B cell (primary cell): Measurements from ENCODE around the gene CLCN7. TPM values are rescaled to one million over a fixed set of nuclear protein-coding genes. Genes with fewer than 3 reads are reported as not detected.
"Not testable (repeated sequence)": the region's sequence is repeated elsewhere in the genome, so short reads cannot be mapped to it uniquely, and the experiment has no call there.

Experiments used
- ATAC-seq: fragments of 200-7000 bp; cut with Tn5 transposase; one replicate; pipeline ENCODE4 v1.10.0; 2021; ENCODE audit warnings: low read depth, mild to moderate bottlenecking, moderate number of reproducible peaks, moderate library complexity
- CTCF ChIA-PET: fragments of 350-600 bp; sonication (Branson Sonifier 250); formaldehyde crosslinking; loops from one replicate; lab custom pipeline; 2021; ENCODE audit warnings: antibody characterized with exemption, inconsistent platforms; lab: Charles Lee
- POLR2A ChIA-PET: fragments of 350-600 bp; sonication (Branson Sonifier 250); formaldehyde crosslinking; loops from one replicate; lab custom pipeline; 2021; ENCODE audit warnings: antibody characterized with exemption; lab: Charles Lee
- DNase-seq: peaks from one replicate; pipeline ENCODE4 v3.0.0; 2013
- H2AFZ ChIP-seq: 2 replicates; pipeline ENCODE4 v1.6.1; 2012; ENCODE audit warnings: mild to moderate bottlenecking, low read depth, low read length; ENCODE audit not compliant: insufficient read depth, poor library complexity, severe bottlenecking
- H3K27ac ChIP-seq, 2 donors: 1 replicate in 1 of 2; 2 replicates in 1 of 2; pipeline ENCODE4 v1.5.1; 2012 to 2013; ENCODE audit warnings: low read length in 2 of 2, mild to moderate bottlenecking in 2 of 2, moderate library complexity in 1 of 2
- H3K27me3 ChIP-seq, 4 experiments: fragments of 200-600 bp in 1 of 4; sonication (generic) in 1 of 4; replicated peaks in 1 of 4; 1 replicate in 2 of 4; 2 replicates in 2 of 4; pipeline versions ENCODE4 v1.6.1 to v1.7.0; 2013 to 2016; ENCODE audit warnings: low read length in 3 of 4, mild to moderate bottlenecking in 2 of 4, mixed read lengths in 1 of 4, moderate library complexity in 1 of 4; ENCODE audit not compliant: insufficient read depth in 4 of 4, control insufficient read depth in 3 of 4; ENCODE audit errors: control extremely low read depth in 1 of 4
- H3K36me3 ChIP-seq, 2 experiments: replicated peaks in 1 of 2; 1 replicate in 1 of 2; 2 replicates in 1 of 2; pipeline versions ENCODE4 v1.6.1 to v1.7.1; 2013; ENCODE audit warnings: low read length in 1 of 2; ENCODE audit not compliant: insufficient read depth in 2 of 2, control insufficient read depth in 1 of 2; ENCODE audit errors: control extremely low read depth in 1 of 2, extremely low read depth in 1 of 2
- H3K4me1 ChIP-seq, 2 donors: fragments of 200-600 bp in 1 of 2; sonication (generic) in 1 of 2; 1 replicate in 1 of 2; 2 replicates in 1 of 2; pipeline versions ENCODE4 v1.5.1 to v1.6.1; 2013 to 2017; ENCODE audit warnings: low read length in 2 of 2; ENCODE audit not compliant: control insufficient read depth in 2 of 2, insufficient read depth in 2 of 2
- H3K4me2 ChIP-seq: replicated peaks from 2 replicates; pipeline ENCODE3; 2012; ENCODE audit warnings: mild to moderate bottlenecking, low read depth, low read length; ENCODE audit not compliant: poor library complexity, severe bottlenecking
- H3K4me3 ChIP-seq, 5 experiments: fragments of 200-600 bp in 1 of 5; sonication (generic) in 1 of 5; 1 replicate in 3 of 5; 2 replicates in 2 of 5; pipeline versions ENCODE4 v1.5.1 to v1.7.0; 2011 to 2016; ENCODE audit warnings: low read length in 4 of 5, mild to moderate bottlenecking in 4 of 5, low read depth in 2 of 5, control low read depth in 1 of 5, moderate library complexity in 1 of 5; ENCODE audit not compliant: insufficient read depth in 1 of 5; ENCODE audit errors: control extremely low read depth in 1 of 5, extremely low read depth in 1 of 5
- H3K79me2 ChIP-seq: fragments of 200-600 bp; sonication (generic); one replicate; pipeline ENCODE4 v1.6.0; 2016; ENCODE audit warnings: low read length; ENCODE audit not compliant: control insufficient read depth, insufficient read depth
- H3K9ac ChIP-seq: fragments of 200-600 bp; sonication (generic); 2 replicates; pipeline ENCODE4 v1.6.1; 2017; ENCODE audit warnings: mild to moderate bottlenecking, low read length, moderate library complexity
- H3K9me3 ChIP-seq, 3 donors: one replicate each; pipeline versions ENCODE4 v1.6.1 to v1.7.1; 2013; ENCODE audit warnings: low read length in 2 of 3; ENCODE audit not compliant: control insufficient read depth in 2 of 3, insufficient read depth in 1 of 3; ENCODE audit errors: control extremely low read depth in 1 of 3
- H4K20me1 ChIP-seq: 2 replicates; pipeline ENCODE4 v1.6.0; 2012; ENCODE audit warnings: mild to moderate bottlenecking, low read length; ENCODE audit not compliant: insufficient read depth, control insufficient read depth, poor library complexity, severe bottlenecking
- H3K27ac Mint-ChIP-seq: one replicate; pipeline ENCODE4 v1.8.0; 2021; ENCODE audit warnings: mixed read lengths
- H3K27me3 Mint-ChIP-seq: one replicate; pipeline ENCODE4 v1.8.0; 2021; ENCODE audit warnings: mixed read lengths
- H3K4me1 Mint-ChIP-seq: one replicate; pipeline ENCODE4 v1.8.0; 2021; ENCODE audit warnings: mixed read lengths
- H3K4me3 Mint-ChIP-seq: one replicate; pipeline ENCODE4 v1.8.0; 2021; ENCODE audit warnings: mixed read lengths
- H3K9me3 Mint-ChIP-seq: one replicate; pipeline ENCODE4 v1.8.0; 2022; ENCODE audit warnings: mixed read lengths; ENCODE audit not compliant: insufficient read depth
- CTCF ChIP-seq: fragments of 200-600 bp; IDR thresholded peaks from one replicate; pipeline ENCODE4 v1.8.0; 2022; ENCODE audit warnings: antibody characterized with exemption, mild to moderate bottlenecking
- EZH2 ChIP-seq: IDR thresholded peaks from 2 replicates; pipeline ENCODE4 v1.6.1; 2012; ENCODE audit warnings: borderline replicate concordance, low read depth, mild to moderate bottlenecking, moderate library complexity, low read length; ENCODE audit not compliant: insufficient read depth, poor library complexity, severe bottlenecking
- WGBS: methylation state at CpG from one replicate; pipeline ENCODE4 v1.1.5; 2013; ENCODE audit warnings: missing lambda C conversion rate; ENCODE audit not compliant: insufficient coverage; 5-methylcytosine and 5-hydroxymethylcytosine counted together
- intact Hi-C: fragments of 100-400 bp; cut with micrococcal nuclease; formaldehyde crosslinking; loops from one replicate; pipeline ENCODE4 v1.10.0; 2022
- polyA plus RNA-seq: library from polyadenylated mRNA; depleted of rRNA; stranded (reverse); fragments of >200 nt; gene quantifications from 2 replicates; pipeline ENCODE4 v1.2.3, GENCODE V29; 2012
- total RNA-seq, 2 donors: library from RNA; stranded (reverse); fragments of 120-200 nt in 1 of 2; gene quantifications; 1 replicate in 1 of 2; 2 replicates in 1 of 2; pipeline versions ENCODE4 v1.2.3 to v1.2.4, GENCODE V29; 2013 to 2022

The CLCN7 gene
- total and polyA plus RNA-seq, 2 donors (not counting 1 experiment from before 2014, with no cell fraction given): 215 to 274 TPM

GRCh38 chr16:1441391-1441829 lies 33.4 kb downstream of the CLCN7 start:
- Mint-ChIP-seq H3K27me3 (no peaks in the 10 kb centered on the region), H3K27ac (no peak overlapping the region), H3K9me3 (no peaks in the 10 kb centered on the region), H3K4me3 (no peak overlapping the region), H3K4me1 (peaks cover 4% of the 10 kb centered on the region)
- peaks cover 22 to 24% of the 10 kb centered on the region in 2 donors for H3K4me1 ChIP-seq
- ChIA-PET CTCF (interaction anchor here (0.5 kb wide), 1 partner anchor 87 kb away, joined by 3 read pairs; no protein-coding TSS in a partner anchor), POLR2A (interaction anchor here (1.4 kb wide), 1 partner anchor 9 kb away, joined by 3 read pairs; no protein-coding TSS in a partner anchor)
- intact Hi-C loops: no loop called here
- DNase-seq: no peak
- no peak overlapping the region for H2AFZ ChIP-seq
- no peaks in the 10 kb centered on the region for H3K79me2 ChIP-seq
- H4K20me1 ChIP-seq: no peaks in the 10 kb centered on the region
- H3K4me3 ChIP-seq: no peak overlapping the region
- no peak for TF ChIP-seq CTCF
- no peak for TF ChIP-seq EZH2
- no peak for ATAC-seq
- H3K9me3 ChIP-seq: no peaks in the 10 kb centered on the region
- WGBS: 94% methylated on average over 17 of the region's 22 CpGs
- no peak overlapping the region for H3K9ac ChIP-seq
- peaks cover 0 to 9% of the 10 kb centered on the region in 2 experiments for H3K36me3 ChIP-seq
- H3K27me3 ChIP-seq: no peaks in the 10 kb centered on the region
- no peak overlapping the region for H3K4me2 ChIP-seq
- no peak overlapping the region for H3K27ac ChIP-seq

GRCh38 chr16:1439699-1440074 lies 35.1 kb downstream of the CLCN7 start:
- H3K27me3 ChIP-seq, H4K20me1 ChIP-seq, H3K27me3 Mint-ChIP-seq, H3K9ac ChIP-seq, ATAC-seq, DNase-seq, intact Hi-C loops, H3K9me3 Mint-ChIP-seq, H3K79me2 ChIP-seq, H3K36me3 ChIP-seq, H3K9me3 ChIP-seq, H3K4me3 Mint-ChIP-seq, H3K27ac ChIP-seq, H3K4me1 Mint-ChIP-seq, H3K4me2 ChIP-seq, H3K27ac Mint-ChIP-seq, H2AFZ ChIP-seq, H3K4me3 ChIP-seq: not testable (repeated sequence)
- WGBS: 94% methylated on average over 3 of the region's 4 CpGs
- ChIA-PET CTCF (interaction anchor here (0.8 to 1.0 kb wide), 2 partner anchors 19 to 99 kb away, joined by 3 to 5 read pairs; no protein-coding TSS in a partner anchor), POLR2A (interaction anchor here (0.7 kb wide), 1 partner anchor 13 kb away, joined by 3 read pairs; no protein-coding TSS in a partner anchor)
- peaks cover 8 to 12% of the 10 kb centered on the region in 2 donors for H3K4me1 ChIP-seq
